ENCODE results near the gene MRI1.

DNA sequence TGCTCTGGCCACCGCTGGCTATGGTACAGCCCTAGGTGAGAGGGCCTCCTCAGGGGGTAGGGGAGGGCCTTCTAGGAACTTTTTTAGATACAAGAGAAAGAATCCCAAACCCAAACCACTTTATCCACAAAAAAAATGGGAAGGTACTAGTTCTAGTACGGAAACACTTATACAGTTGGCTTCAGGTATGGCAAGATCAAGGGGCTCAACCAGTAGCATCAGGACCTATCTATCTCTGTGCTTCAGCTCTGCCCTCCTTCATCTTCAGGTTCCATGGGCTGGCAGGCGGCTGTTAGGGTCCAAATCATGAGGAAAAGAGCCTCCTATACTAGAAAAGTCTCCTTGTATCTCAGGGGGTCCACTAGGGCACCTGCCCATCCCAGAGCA, 1.8 kb downstream of the MRI1 start:
- TF ChIP-seq, protein P1, sequence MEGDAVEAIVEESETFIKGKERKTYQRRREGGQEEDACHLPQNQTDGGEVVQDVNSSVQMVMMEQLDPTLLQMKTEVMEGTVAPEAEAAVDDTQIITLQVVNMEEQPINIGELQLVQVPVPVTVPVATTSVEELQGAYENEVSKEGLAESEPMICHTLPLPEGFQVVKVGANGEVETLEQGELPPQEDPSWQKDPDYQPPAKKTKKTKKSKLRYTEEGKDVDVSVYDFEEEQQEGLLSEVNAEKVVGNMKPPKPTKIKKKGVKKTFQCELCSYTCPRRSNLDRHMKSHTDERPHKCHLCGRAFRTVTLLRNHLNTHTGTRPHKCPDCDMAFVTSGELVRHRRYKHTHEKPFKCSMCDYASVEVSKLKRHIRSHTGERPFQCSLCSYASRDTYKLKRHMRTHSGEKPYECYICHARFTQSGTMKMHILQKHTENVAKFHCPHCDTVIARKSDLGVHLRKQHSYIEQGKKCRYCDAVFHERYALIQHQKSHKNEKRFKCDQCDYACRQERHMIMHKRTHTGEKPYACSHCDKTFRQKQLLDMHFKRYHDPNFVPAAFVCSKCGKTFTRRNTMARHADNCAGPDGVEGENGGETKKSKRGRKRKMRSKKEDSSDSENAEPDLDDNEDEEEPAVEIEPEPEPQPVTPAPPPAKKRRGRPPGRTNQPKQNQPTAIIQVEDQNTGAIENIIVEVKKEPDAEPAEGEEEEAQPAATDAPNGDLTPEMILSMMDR (IDR thresholded peaks at IDR 0.05): no peak
- TF ChIP-seq, protein P2, sequence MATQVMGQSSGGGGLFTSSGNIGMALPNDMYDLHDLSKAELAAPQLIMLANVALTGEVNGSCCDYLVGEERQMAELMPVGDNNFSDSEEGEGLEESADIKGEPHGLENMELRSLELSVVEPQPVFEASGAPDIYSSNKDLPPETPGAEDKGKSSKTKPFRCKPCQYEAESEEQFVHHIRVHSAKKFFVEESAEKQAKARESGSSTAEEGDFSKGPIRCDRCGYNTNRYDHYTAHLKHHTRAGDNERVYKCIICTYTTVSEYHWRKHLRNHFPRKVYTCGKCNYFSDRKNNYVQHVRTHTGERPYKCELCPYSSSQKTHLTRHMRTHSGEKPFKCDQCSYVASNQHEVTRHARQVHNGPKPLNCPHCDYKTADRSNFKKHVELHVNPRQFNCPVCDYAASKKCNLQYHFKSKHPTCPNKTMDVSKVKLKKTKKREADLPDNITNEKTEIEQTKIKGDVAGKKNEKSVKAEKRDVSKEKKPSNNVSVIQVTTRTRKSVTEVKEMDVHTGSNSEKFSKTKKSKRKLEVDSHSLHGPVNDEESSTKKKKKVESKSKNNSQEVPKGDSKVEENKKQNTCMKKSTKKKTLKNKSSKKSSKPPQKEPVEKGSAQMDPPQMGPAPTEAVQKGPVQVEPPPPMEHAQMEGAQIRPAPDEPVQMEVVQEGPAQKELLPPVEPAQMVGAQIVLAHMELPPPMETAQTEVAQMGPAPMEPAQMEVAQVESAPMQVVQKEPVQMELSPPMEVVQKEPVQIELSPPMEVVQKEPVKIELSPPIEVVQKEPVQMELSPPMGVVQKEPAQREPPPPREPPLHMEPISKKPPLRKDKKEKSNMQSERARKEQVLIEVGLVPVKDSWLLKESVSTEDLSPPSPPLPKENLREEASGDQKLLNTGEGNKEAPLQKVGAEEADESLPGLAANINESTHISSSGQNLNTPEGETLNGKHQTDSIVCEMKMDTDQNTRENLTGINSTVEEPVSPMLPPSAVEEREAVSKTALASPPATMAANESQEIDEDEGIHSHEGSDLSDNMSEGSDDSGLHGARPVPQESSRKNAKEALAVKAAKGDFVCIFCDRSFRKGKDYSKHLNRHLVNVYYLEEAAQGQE (IDR thresholded peaks at IDR 0.05; ENCODE audit: insufficient read depth in 1 of 2, low read depth in 2 of 2, low read length in 1 of 2): no peak
- TF ChIP-seq POLR2AphosphoS5 (IDR thresholded peaks at IDR 0.05; ENCODE audit: low read depth, low read length) (no peak), SIN3A (IDR thresholded peaks at IDR 0.05; ENCODE audit: borderline replicate concordance, insufficient read depth, low read depth, low read length) (no peak)
